Muscle layer of colon (tissue), 2 donors: ENCODE results near the gene CCDC59.

Experiments
- H3K27ac ChIP-seq: one replicate; pipeline ENCODE4 v1.7.0; 2013; ENCODE audit warnings: low read depth, mild to moderate bottlenecking, low read length, moderate library complexity
- H3K27me3 ChIP-seq, 2 donors: one replicate each; pipeline ENCODE4 v1.7.0; 2013; ENCODE audit warnings: low read length in 2 of 2, mild to moderate bottlenecking in 2 of 2; ENCODE audit not compliant: insufficient read depth in 2 of 2, control insufficient read depth in 1 of 2
- H3K36me3 ChIP-seq: one replicate; pipeline ENCODE4 v1.7.0; 2013; ENCODE audit warnings: mild to moderate bottlenecking, low read length; ENCODE audit not compliant: insufficient read depth
- H3K4me1 ChIP-seq: one replicate; pipeline ENCODE4 v1.7.0; 2013; ENCODE audit warnings: mild to moderate bottlenecking, low read length; ENCODE audit not compliant: insufficient read depth
- H3K4me3 ChIP-seq, 2 donors: one replicate each; pipeline ENCODE4 v1.7.0; 2013; ENCODE audit warnings: low read length in 2 of 2, low read depth in 1 of 2, mild to moderate bottlenecking in 1 of 2, moderate library complexity in 1 of 2
- H3K9ac ChIP-seq: one replicate; pipeline ENCODE4 v1.7.0; 2013; ENCODE audit warnings: low read length
- H3K9me3 ChIP-seq: one replicate; pipeline ENCODE4 v1.7.0; 2013; ENCODE audit warnings: mild to moderate bottlenecking, low read length
- donor health status: abdominal sarcoma.
- donor health status: Adenocarcinoma of cecum.

Gene CCDC59

DNA sequence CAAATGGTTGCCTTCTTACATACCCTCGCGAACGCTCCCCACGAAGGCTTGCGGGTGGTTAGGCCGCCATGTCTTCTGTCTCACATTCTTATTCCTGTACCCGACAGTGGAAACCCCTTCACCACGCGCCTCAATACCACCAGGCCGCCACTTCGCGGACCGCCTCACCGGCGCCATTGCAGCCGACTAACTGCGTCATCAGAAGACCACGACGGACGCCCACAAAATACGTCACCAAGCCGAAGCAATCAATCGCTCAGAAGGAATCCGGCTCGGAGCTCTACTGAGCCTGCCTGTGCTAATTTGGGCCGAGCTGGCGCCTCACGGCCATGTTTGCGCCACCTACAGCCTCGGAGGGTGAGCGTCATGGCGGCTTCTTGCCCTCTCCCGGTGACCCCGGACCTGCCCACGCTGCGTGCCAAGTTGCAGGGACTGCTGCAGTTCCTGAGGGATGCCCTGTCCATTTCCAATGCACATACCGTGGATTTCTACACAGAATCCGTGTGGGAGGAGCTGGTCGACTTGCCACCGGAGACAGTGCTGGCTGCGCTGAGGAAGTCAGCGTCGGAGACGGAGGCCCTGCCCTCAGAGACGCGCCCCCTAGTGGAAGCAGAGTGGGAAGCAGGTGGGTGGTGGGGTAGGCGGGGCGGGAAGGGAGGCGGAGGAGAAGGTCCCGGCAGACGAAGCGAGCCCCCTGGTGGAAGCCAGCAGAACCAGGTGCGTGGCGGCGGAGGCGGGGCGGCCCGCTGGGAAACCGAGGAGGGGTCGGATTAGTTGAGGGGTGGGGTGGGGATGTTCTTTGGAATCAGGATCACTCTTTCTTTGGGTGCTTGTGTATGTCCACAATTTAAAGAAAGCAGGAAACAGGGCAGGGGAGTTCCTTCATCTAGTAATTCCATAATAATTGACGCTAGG, at the start of gene CCDC59, which contains the start of gene METTL25:
Gene CCDC59, minus strand, starts transcription at position 188 of the 915 bp plus-strand sequence. Its CDS starts 11 bp downstream, at position 177.
Gene METTL25, plus strand, starts transcription at position 330 of the 915 bp plus-strand sequence. Its CDS starts 37 bp downstream, at position 367.
- no peaks in the 10 kb centered on the region for H3K9me3 ChIP-seq
- peak within 1 kb of the TSS; percentile 82 to 99 for H3K4me3 ChIP-seq
- H3K27ac ChIP-seq, result peak within 1 kb of the TSS; percentile 91
- no peaks in the 10 kb centered on the region for H3K27me3 ChIP-seq
- H3K9ac ChIP-seq, result peak within 1 kb of the TSS; percentile 93
- H3K4me1 ChIP-seq, result peaks cover 34% of the 10 kb centered on the region
- H3K36me3 ChIP-seq, result peaks cover 7% of the 10 kb centered on the region

DNA sequence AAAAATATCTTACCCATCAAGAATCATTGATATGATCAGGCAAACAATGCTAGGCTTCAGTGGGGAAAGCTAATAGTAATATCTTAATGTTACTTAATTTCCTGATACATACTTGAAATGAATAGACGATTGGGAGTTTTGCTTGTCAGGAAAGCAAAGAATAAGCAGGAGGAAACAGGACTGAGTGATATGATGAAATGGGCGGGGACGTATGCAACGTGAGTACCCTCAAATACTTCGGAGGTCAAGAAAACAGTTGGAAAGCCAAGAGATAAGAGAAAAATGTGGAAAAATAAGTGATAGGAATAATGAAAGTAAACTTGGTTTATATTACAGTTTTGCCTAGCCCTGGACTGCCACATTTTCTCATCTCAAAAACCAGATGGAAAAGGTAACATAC, 49.3 kb upstream of the CCDC59 start:
- H3K4me1 ChIP-seq, result no peaks in the 10 kb centered on the region
- H3K27ac ChIP-seq, result no peak overlapping the region
- H3K27me3 ChIP-seq, result no peaks in the 10 kb centered on the region
- H3K36me3 ChIP-seq, result peaks cover 7% of the 10 kb centered on the region
- no peak overlapping the region for H3K4me3 ChIP-seq
- H3K9me3 ChIP-seq, result no peaks in the 10 kb centered on the region
- H3K9ac ChIP-seq, result no peak overlapping the region

DNA sequence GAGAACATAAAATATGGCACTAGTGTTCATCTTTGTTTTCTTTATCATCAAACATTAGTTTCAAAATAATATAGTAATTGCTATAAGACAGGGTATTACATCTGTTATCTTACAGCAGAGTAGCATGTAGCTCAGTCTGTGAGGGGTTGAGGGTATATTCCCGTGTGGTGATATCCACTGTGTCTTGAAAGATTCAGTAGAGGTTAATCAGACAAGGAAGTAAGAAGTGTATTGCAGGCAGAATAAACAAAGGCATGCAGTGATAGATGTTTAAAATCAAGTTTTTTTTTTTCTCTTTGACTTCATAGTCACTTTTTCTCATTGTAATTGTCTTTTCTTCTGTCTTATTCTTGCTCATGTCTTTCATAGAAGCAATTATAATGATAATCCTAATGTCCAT, 48.5 kb upstream of the CCDC59 start:
- Histone ChIP-seq H3K27ac (no peak overlapping the region), H3K9ac (no peak overlapping the region), H3K36me3 (peaks cover 7% of the 10 kb centered on the region), H3K9me3 (no peaks in the 10 kb centered on the region), H3K4me1 (no peaks in the 10 kb centered on the region), H3K4me3 (no peak overlapping the region), H3K27me3 (no peaks in the 10 kb centered on the region)

GRCh38 chr12:82400819-82401218, 42.6 kb upstream of the CCDC59 start:
- H3K9me3 ChIP-seq, result no peaks in the 10 kb centered on the region
- H3K4me3 ChIP-seq, result no peak overlapping the region
- H3K27ac ChIP-seq, result no peak overlapping the region
- peaks cover 4% of the 10 kb centered on the region for H3K36me3 ChIP-seq
- H3K9ac ChIP-seq, result no peak overlapping the region
- no peaks in the 10 kb centered on the region for H3K4me1 ChIP-seq
- H3K27me3 ChIP-seq, result no peaks in the 10 kb centered on the region

DNA sequence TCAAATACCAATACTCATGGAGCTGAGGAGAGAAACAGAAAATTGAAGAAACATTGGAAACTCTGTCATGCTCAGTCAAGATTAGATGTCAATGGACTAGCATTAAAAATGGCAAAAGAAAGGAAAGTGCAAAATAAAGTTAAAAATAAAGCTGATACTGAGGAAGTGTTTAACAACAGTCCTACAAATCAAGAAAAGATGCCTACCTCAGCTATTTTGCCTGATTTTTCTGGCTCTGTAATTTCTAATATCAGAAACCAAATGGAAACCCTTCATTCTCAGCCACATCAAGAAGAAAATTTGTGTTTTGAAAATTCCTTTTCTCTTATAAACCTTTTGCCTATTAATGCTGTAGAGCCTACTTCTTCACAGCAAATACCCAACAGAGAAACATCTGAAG, 40.7 kb upstream of the CCDC59 start:
- Histone ChIP-seq H3K4me3 (no peak overlapping the region), H3K27ac (no peak overlapping the region), H3K4me1 (no peaks in the 10 kb centered on the region), H3K36me3 (peaks cover 7% of the 10 kb centered on the region), H3K9me3 (no peaks in the 10 kb centered on the region), H3K9ac (no peak overlapping the region), H3K27me3 (no peaks in the 10 kb centered on the region)

GRCh38 chr12:82383930-82384552, 25.9 kb upstream of the CCDC59 start:
- H3K9ac ChIP-seq, result no peak overlapping the region
- peaks cover 6% of the 10 kb centered on the region for H3K36me3 ChIP-seq
- H3K27me3 ChIP-seq, result no peaks in the 10 kb centered on the region
- no peaks in the 10 kb centered on the region for H3K9me3 ChIP-seq
- no peaks in the 10 kb centered on the region for H3K4me1 ChIP-seq
- H3K4me3 ChIP-seq, result no peak overlapping the region
- H3K27ac ChIP-seq, result no peak overlapping the region

DNA sequence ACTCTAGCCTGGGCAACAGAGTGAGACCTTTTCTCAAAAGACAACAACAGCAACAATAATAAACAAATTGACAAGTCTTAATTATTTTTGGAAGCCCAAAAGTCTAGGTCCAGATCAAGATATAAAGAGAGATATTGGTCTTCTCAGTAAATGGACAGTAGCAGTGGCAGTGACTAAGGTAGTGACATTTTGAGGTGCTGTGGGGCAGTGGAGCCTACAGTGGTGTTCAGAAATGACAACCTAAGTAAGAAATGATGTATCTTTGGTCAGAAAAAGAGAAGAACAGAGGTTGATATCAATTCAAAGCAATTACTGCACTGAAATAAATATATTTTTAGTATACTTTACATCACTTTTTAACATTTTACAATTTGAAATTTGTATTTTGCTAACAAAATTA, 20.8 kb upstream of the CCDC59 start:
- Histone ChIP-seq H3K27me3 (no peaks in the 10 kb centered on the region), H3K4me1 (no peaks in the 10 kb centered on the region), H3K36me3 (no peaks in the 10 kb centered on the region), H3K9ac (no peak overlapping the region), H3K27ac (no peak overlapping the region), H3K4me3 (no peak overlapping the region), H3K9me3 (no peaks in the 10 kb centered on the region)

- H3K4me3 ChIP-seq, result no peak overlapping the region
- H3K36me3 ChIP-seq, result no peaks in the 10 kb centered on the region
- H3K27ac ChIP-seq, result no peak overlapping the region
- H3K9me3 ChIP-seq, result no peaks in the 10 kb centered on the region
- H3K4me1 ChIP-seq, result no peaks in the 10 kb centered on the region
- no peak overlapping the region for H3K9ac ChIP-seq
- H3K27me3 ChIP-seq, result no peaks in the 10 kb centered on the region
These were observed 17.0 kb upstream of the CCDC59 start for GRCh38 chr12:82375201-82375600.

- Histone ChIP-seq H3K4me1 (no peaks in the 10 kb centered on the region), H3K4me3 (no peak overlapping the region), H3K9me3 (no peaks in the 10 kb centered on the region), H3K36me3 (no peaks in the 10 kb centered on the region), H3K27ac (no peak overlapping the region), H3K9ac (no peak overlapping the region), H3K27me3 (no peaks in the 10 kb centered on the region)
These were observed 8.0 kb upstream of the CCDC59 start for GRCh38 chr12:82366197-82366596.

DNA sequence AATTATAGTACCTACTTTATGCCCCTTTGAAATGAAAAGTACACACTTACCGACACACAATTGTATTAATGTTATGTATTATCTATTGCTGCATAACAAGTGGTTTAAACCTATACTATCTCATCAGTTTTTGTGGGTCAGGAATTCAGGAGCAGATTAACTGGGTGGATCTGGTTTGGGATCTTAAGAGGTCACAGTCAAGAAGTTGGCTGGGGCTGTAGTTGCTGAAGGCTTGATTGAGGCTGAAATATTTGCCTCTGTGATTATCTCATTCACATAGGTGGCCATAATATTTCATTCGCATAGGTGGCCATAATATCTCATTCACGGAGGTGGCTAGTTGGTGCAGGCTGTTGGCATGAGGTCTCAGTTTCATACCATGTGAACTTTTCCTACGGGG, 5.8 kb upstream of the CCDC59 start:
- H3K4me1 ChIP-seq, result peaks cover 16% of the 10 kb centered on the region
- no peak overlapping the region for H3K4me3 ChIP-seq
- H3K9me3 ChIP-seq, result no peaks in the 10 kb centered on the region
- no peak overlapping the region for H3K9ac ChIP-seq
- H3K27me3 ChIP-seq, result no peaks in the 10 kb centered on the region
- no peak overlapping the region for H3K27ac ChIP-seq
- no peaks in the 10 kb centered on the region for H3K36me3 ChIP-seq

DNA sequence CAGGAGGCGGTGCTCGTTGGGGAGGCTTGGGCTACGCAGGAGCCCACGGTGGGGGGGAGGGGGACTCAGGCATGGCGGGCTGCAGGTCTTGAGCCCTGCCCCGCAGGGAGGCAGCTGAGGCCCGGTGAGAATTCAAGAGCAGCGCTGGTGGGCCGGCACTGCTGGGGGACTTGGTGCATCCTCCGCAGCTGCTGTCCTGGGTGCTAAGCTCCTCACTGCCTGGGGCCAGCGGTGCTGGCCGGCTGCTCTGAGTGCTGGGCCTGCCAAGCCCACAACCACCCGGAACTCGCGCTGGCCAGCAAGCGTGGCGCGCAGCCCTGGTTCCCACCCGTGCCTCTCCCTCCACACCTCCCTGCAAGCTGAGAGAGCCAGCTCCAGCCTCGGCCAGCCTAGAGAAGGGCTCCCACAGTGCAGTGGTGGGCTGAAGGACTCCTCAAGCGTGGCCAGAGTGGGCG, 3.3 kb upstream of the CCDC59 start:
- no peak overlapping the region for H3K27ac ChIP-seq
- H3K4me3 ChIP-seq, result no peak overlapping the region
- H3K9ac ChIP-seq, result no peak overlapping the region
- no peaks in the 10 kb centered on the region for H3K36me3 ChIP-seq
- no peaks in the 10 kb centered on the region for H3K9me3 ChIP-seq
- H3K4me1 ChIP-seq, result peaks cover 25% of the 10 kb centered on the region
- no peaks in the 10 kb centered on the region for H3K27me3 ChIP-seq
